GM18870 (cell line): ENCODE data around the gene EXOC7.

ENCODE experiments used
- ATAC-seq: cut with Tn5 transposase; IDR thresholded peaks from one replicate; pipeline ENCODE4 v1.9.1; 2021; ENCODE audit warnings: moderate library complexity; ENCODE audit not compliant: unreplicated experiment

EXOC7 gene

GRCh38 chr17:76138234-76138895, 34.8 kb upstream of the EXOC7 start:
- no peak for ATAC-seq

- no peak for ATAC-seq
These were observed 34.0 kb upstream of the EXOC7 start for GRCh38 chr17:76137351-76138233.

GRCh38 chr17:76137001-76137350, 33.4 kb upstream of the EXOC7 start:
- ATAC-seq: no peak

GRCh38 chr17:76136276-76137000, 32.9 kb upstream of the EXOC7 start:
- ATAC-seq: no peak

GRCh38 chr17:76135810-76136188, 32.2 kb upstream of the EXOC7 start:
- no peak for ATAC-seq

GRCh38 chr17:76134911-76135809, 31.6 kb upstream of the EXOC7 start:
- ATAC-seq: no peak

GRCh38 chr17:76132574-76133338, 29.2 kb upstream of the EXOC7 start:
- ATAC-seq: no peak

- no peak for ATAC-seq
These were observed 28.3 kb upstream of the EXOC7 start for GRCh38 chr17:76131692-76132573.

- ATAC-seq: no peak
These were observed 27.6 kb upstream of the EXOC7 start for GRCh38 chr17:76131051-76131691.

- no peak for ATAC-seq
These were observed 26.9 kb upstream of the EXOC7 start for GRCh38 chr17:76130473-76130872.

- ATAC-seq: no peak
These were observed 22.3 kb upstream of the EXOC7 start for GRCh38 chr17:76125922-76126321.

GRCh38 chr17:76125391-76125675, 21.7 kb upstream of the EXOC7 start:
- no peak for ATAC-seq

GRCh38 chr17:76124582-76125390, 21.2 kb upstream of the EXOC7 start:
- no peak for ATAC-seq

GRCh38 chr17:76123749-76124581, 20.4 kb upstream of the EXOC7 start:
- ATAC-seq: no peak

GRCh38 chr17:76123191-76123499, 19.6 kb upstream of the EXOC7 start:
- ATAC-seq: no peak

GRCh38 chr17:76122431-76123190, 19.0 kb upstream of the EXOC7 start:
- no peak for ATAC-seq
